HCT116 (cell line): ENCODE results near the gene ZDHHC21. TPM values are rescaled to one million over a fixed set of nuclear protein-coding genes. Genes with fewer than 3 reads are reported as not detected.

Experiments used
- ATAC-seq: fragments of 200-7000 bp; cut with Tn5 transposase; 2 replicates; pipeline ENCODE4 v1.9.1; 2020; ENCODE audit warnings: mild to moderate bottlenecking, moderate library complexity
- BruUV-seq: library from RNA; stranded (reverse); fragments of 400-500 nt; replicated peaks from 2 replicates; lab custom pipeline; 2021; lab: Mats Ljungman, UMichigan
- CTCF ChIA-PET: fragments of 300-600 bp; sonication (Branson Sonifier 250); formaldehyde crosslinking; loops from one replicate; lab custom pipeline; 2021; ENCODE audit warnings: antibody characterized with exemption; lab: Charles Lee
- POLR2A ChIA-PET: fragments of 300-600, 350-600 bp; sonication (Branson Sonifier 250); formaldehyde crosslinking; loops from one replicate; lab custom pipeline; 2021; ENCODE audit warnings: antibody characterized with exemption; lab: Charles Lee
- RAD21 ChIA-PET, 2 experiments: fragments of 300-600 bp; sonication (Branson Sonifier 250); formaldehyde crosslinking; loops; one replicate each; lab custom pipeline; 2023; ENCODE audit warnings: low total read pairs in 2 of 2; ENCODE audit not compliant: uncharacterized antibody in 2 of 2, unreplicated experiment in 2 of 2, low non-redundant PET in 1 of 2; lab: Charles Lee
- DNase-seq: peaks from one replicate; pipeline ENCODE4 v3.0.0-alpha.2; 2010; ENCODE audit warnings: low read depth, low spot score
- H2AFZ ChIP-seq: fragments of 200-600 bp; shearing (Covaris generic), sonication (generic); 2 replicates; pipeline ENCODE4 v1.6.1; 2017; ENCODE audit warnings: low read depth, mixed run types, mixed read lengths, antibody characterized with exemption, low read length; ENCODE audit not compliant: poor library complexity, severe bottlenecking
- H3K27ac ChIP-seq: 2 replicates; pipeline ENCODE4 v1.5.1; 2012; ENCODE audit warnings: low read depth, low read length
- H3K27me3 ChIP-seq: fragments of 200-600 bp; sonication (generic); 2 replicates; pipeline ENCODE4 v1.6.1; 2016; ENCODE audit warnings: mixed run types, low read length, mixed read lengths; ENCODE audit not compliant: insufficient read depth
- H3K36me3 ChIP-seq, 2 experiments: fragments of 200-500 bp in 1 of 2; fragments of 200-600 bp in 1 of 2; sonication (Bioruptor generic) in 1 of 2; sonication (generic) in 1 of 2; 2 replicates each; pipeline versions ENCODE4 v1.5.1 to v1.6.1; 2014 to 2016; ENCODE audit warnings: low read length in 2 of 2, inconsistent platforms in 1 of 2, mixed read lengths in 1 of 2, mixed run types in 1 of 2; ENCODE audit not compliant: insufficient read depth in 2 of 2, control insufficient read depth in 1 of 2
- H3K4me1 ChIP-seq, 2 experiments: fragments of 200-600 bp in 1 of 2; sonication (generic) in 1 of 2; 2 replicates each; pipeline versions ENCODE4 v1.5.1 to v1.6.1; 2012 to 2017; ENCODE audit warnings: low read length in 2 of 2, inconsistent platforms in 1 of 2, mild to moderate bottlenecking in 1 of 2, mixed read lengths in 1 of 2, mixed run types in 1 of 2, moderate library complexity in 1 of 2; ENCODE audit not compliant: insufficient read depth in 2 of 2, control insufficient read depth in 1 of 2
- H3K4me2 ChIP-seq: fragments of 200-600 bp; sonication (generic); 2 replicates; pipeline ENCODE4 v1.6.1; 2017; ENCODE audit warnings: mixed run types, low read length, mixed read lengths
- H3K4me3 ChIP-seq, 2 experiments: fragments of 200-600 bp in 1 of 2; sonication (generic) in 1 of 2; replicated peaks in 1 of 2; 2 replicates each; pipeline ENCODE4 v1.5.1; 2011 to 2016; ENCODE audit warnings: low read length in 2 of 2, control low read depth in 1 of 2, low read depth in 1 of 2, mild to moderate bottlenecking in 1 of 2, mixed read lengths in 1 of 2, mixed run types in 1 of 2
- H3K79me2 ChIP-seq: fragments of 200-600 bp; sonication (generic); 2 replicates; pipeline ENCODE4 v1.6.1; 2017; ENCODE audit warnings: mild to moderate bottlenecking, mixed run types, low read length, moderate library complexity, mixed read lengths; ENCODE audit not compliant: insufficient read depth
- H3K9ac ChIP-seq: fragments of 200-600 bp; sonication (generic); 2 replicates; pipeline ENCODE4 v1.6.1; 2016; ENCODE audit warnings: low read length, mixed read lengths
- H3K9me2 ChIP-seq: fragments of 200-600 bp; sonication (generic), shearing (Covaris generic); 2 replicates; pipeline ENCODE4 v1.6.1; 2017; ENCODE audit warnings: mixed run types, mild to moderate bottlenecking, moderate library complexity; ENCODE audit not compliant: insufficient read depth
- H3K9me3 ChIP-seq, 2 experiments: fragments of 200-500 bp in 1 of 2; fragments of 200-600 bp in 1 of 2; sonication (Bioruptor generic) in 1 of 2; sonication (generic) in 1 of 2; 2 replicates each; pipeline ENCODE4 v1.6.1; 2014 to 2017; ENCODE audit warnings: low read length in 2 of 2, mixed read lengths in 2 of 2, inconsistent platforms in 1 of 2, low read depth in 1 of 2, mild to moderate bottlenecking in 1 of 2, mixed run types in 1 of 2, moderate library complexity in 1 of 2; ENCODE audit not compliant: control insufficient read depth in 1 of 2, insufficient read depth in 1 of 2
- H4K20me1 ChIP-seq: fragments of 200-600 bp; sonication (generic), shearing (Covaris generic); 2 replicates; pipeline ENCODE4 v1.6.1; 2017; ENCODE audit warnings: mixed run types, mild to moderate bottlenecking, moderate library complexity; ENCODE audit not compliant: insufficient read depth
- CBX3 ChIP-seq: IDR thresholded peaks from 2 replicates; pipeline ENCODE4 v1.6.1; 2012; ENCODE audit warnings: low read depth
- CEBPB ChIP-seq: IDR thresholded peaks from 2 replicates; pipeline ENCODE4 v1.6.1; 2012; ENCODE audit warnings: low read depth
- CTCF ChIP-seq, 3 experiments: fragments of 200-600 bp in 1 of 3; sonication (generic) in 1 of 3; IDR thresholded peaks in 2 of 3; conservative IDR thresholded peaks in 1 of 3; 2 replicates each; pipeline ENCODE4 v1.5.1; 2012 to 2017; ENCODE audit warnings: low read depth in 2 of 3, low read length in 2 of 3, antibody characterized with exemption in 1 of 3, borderline replicate concordance in 1 of 3, control low read depth in 1 of 3, mild to moderate bottlenecking in 1 of 3, mixed read lengths in 1 of 3, mixed run types in 1 of 3, moderate library complexity in 1 of 3; ENCODE audit not compliant: insufficient read depth in 1 of 3
- ELF1 ChIP-seq: IDR thresholded peaks from 2 replicates; pipeline ENCODE4 v1.6.1; 2012; ENCODE audit warnings: low read depth, borderline replicate concordance
- EZH2 ChIP-seq: fragments of 200-600 bp; sonication (generic); IDR thresholded peaks from 2 replicates; pipeline ENCODE4 v1.6.1; 2017; ENCODE audit warnings: antibody characterized with exemption, mixed run types
- JUND ChIP-seq: IDR thresholded peaks from 2 replicates; pipeline ENCODE4 v1.6.1; 2012
- MAX ChIP-seq: IDR thresholded peaks from 2 replicates; pipeline ENCODE4 v1.6.1; 2012
- POLR2AphosphoS5 ChIP-seq: IDR thresholded peaks from 2 replicates; pipeline ENCODE4 v1.6.1; 2011; ENCODE audit warnings: mild to moderate bottlenecking, low read depth, low read length, moderate library complexity
- RAD21 ChIP-seq: IDR thresholded peaks from 2 replicates; pipeline ENCODE4 v1.6.1; 2012; ENCODE audit warnings: low read depth, mild to moderate bottlenecking
- REST ChIP-seq: IDR thresholded peaks from 2 replicates; pipeline ENCODE4 v1.6.1; 2012; ENCODE audit warnings: low read depth
- SRF ChIP-seq: IDR thresholded peaks from 2 replicates; pipeline ENCODE4 v1.6.1; 2012; ENCODE audit warnings: low read depth
- TCF7L2 ChIP-seq: IDR thresholded peaks from 2 replicates; pipeline ENCODE4 v1.7.0; 2011; ENCODE audit warnings: borderline replicate concordance, inconsistent platforms; ENCODE audit not compliant: insufficient read depth, insufficient read length; ENCODE audit errors: extremely low read depth
- YY1 ChIP-seq: IDR thresholded peaks from 2 replicates; pipeline ENCODE4 v1.6.1; 2011; ENCODE audit warnings: low read length, low read depth, moderate library complexity, mild to moderate bottlenecking; ENCODE audit not compliant: insufficient replicate concordance; ENCODE audit errors: extremely low read depth
- ZNF274 ChIP-seq: fragments of 200-500 bp; sonication (Bioruptor generic); IDR thresholded peaks from 2 replicates; pipeline ENCODE4 v1.6.1; 2014; ENCODE audit warnings: mild to moderate bottlenecking, low read depth, low read length, inconsistent platforms
- intact Hi-C: fragments of 100-400 bp; cut with micrococcal nuclease; formaldehyde crosslinking; loops from 2 replicates; pipeline ENCODE4 v1.10.0; 2022
- total RNA-seq: library from RNA; stranded (reverse); gene quantifications from one replicate; pipeline ENCODE4 v1.2.1, GENCODE V29; 2021; ENCODE audit not compliant: unreplicated experiment

The ZDHHC21 gene
- total RNA-seq, 1 experiment from 2014 or later = 5.9 TPM

- no peak for TF ChIP-seq CTCF (IDR thresholded peaks at IDR 0.05 in 2 of 3, conservative IDR thresholded peaks at IDR 0.05 in 1 of 3; ENCODE audit: borderline replicate concordance in 1 of 3, insufficient read depth in 1 of 3, low read depth in 2 of 3, low read length in 2 of 3)
- no peak for TF ChIP-seq EZH2
- no peak for TF ChIP-seq RAD21
- TF ChIP-seq TCF7L2 = no peak
Observed at GRCh38 chr9:14693251-14693861, at the start of gene ZDHHC21 (continued).

- ChIA-PET POLR2A (no interaction called here), RAD21 (no interaction called here), CTCF (no interaction called here)
- Histone ChIP-seq H4K20me1 (no peaks in the 10 kb centered on the region), H3K79me2 (no peaks in the 10 kb centered on the region), H2AFZ (no peak overlapping the region), H3K36me3 (no peaks in the 10 kb centered on the region), H3K4me2 (no peak overlapping the region), H3K9me3 (no peaks in the 10 kb centered on the region), H3K4me3 (no peak overlapping the region), H3K4me1 (no peaks in the 10 kb centered on the region), H3K9me2 (no peaks in the 10 kb centered on the region), H3K27me3 (0 out of 2 replicates have a peak, but pooled peaks cover 10% of the 10 kb centered on the region), H3K27ac (no peak overlapping the region), H3K9ac (no peak overlapping the region)
- TF ChIP-seq JUND (no peak), CEBPB (no peak), CBX3 (no peak), ZNF274 (no peak), YY1 (no peak), POLR2AphosphoS5 (no peak), SRF (no peak), ELF1 (no peak), EZH2 (no peak), REST (no peak), MAX (no peak)
- intact Hi-C loops = no loop called here
- ATAC-seq = no peak
- DNase-seq = no peak
- BruUV-seq = no TSS peak
Observed at GRCh38 chr9:14741369-14741768, 48.1 kb upstream of the ZDHHC21 start.
